Hematopoietic multipotent progenitor cell treated with erythropoietin and hydrocortisone succinate and interleukin-3 and kit ligand, for 17 days (in vitro differentiated cells): ENCODE results near the gene ZFX.
"Not testable (repeated sequence)": the region's sequence is repeated elsewhere in the genome, so short reads cannot be mapped to it uniquely, and the experiment has no call there.

ENCODE experiments used
- DNase-seq: peaks from one replicate; pipeline ENCODE4 v3.0.0-alpha.2; 2015; ENCODE audit warnings: low spot score

The ZFX gene

DNA sequence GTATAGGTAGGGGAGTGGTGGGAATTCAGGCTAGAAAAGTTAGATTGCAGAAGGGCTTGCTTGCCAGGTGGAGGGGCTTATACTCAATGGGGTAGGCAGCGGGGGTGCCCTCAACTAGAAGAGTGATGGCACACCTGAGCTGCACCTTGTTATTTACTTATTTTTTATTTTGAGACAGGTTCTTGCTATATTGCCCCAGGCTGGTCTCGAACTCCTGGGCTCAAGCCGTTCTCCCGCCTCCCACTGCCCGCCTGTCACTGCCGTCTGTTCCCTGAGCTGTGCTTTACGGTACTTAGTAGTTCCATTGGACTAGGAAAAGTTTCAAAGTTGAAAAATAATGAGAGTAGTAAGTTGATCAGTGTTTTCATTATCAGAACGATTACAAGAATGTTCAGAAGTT lies 2.0 kb downstream of the ZFX start:
- DNase-seq = no peak

DNA sequence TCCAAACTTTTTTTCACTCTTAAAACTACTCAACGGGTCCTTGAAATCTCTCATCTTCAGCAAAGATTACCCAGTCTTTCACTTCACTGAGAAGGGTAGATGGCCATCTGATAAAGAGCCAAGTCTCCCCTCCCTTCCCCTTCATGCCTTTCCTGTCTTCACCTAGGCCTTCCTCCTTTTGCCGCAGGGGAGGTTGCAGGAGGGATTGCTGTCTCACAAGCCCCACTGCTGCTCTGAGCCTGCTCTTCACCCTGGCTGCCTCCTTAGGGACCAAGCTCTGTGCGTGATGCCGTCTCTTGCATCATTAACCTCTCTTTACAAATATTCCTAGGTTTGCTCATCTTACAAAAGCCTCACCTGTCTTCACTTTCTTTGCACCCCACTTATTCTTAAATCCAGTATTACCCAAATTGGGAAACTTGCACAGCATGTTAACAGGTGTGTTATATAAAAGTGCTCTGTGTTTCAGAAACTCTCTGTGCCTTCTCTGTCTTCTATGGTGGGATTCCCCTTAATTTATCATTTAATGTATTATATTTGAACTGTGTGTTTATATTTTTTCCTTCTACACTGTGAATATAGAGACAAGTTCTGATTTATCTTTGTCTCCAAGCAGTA lies 3.8 kb downstream of the ZFX start:
- peak; percentile 21 for DNase-seq

DNA sequence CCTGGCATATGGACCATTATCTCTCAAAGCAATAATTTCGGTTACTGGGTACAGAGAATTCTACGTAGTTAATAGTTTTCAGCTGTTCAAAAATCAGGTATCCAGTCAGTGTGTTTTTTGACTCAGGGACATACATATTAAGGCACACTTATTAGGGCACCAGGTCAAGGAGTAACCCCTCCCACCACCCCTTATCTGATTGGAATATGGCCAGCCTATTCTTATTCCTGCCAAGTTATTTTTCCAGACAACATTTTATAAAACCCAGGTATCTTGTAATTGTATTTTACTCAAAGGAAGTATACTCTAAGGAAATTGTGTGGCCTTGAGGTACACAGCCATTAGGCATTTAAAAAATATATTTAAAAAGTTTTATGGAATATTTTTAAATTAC lies 4.3 kb downstream of the ZFX start:
- peak; percentile 31 for DNase-seq

DNA sequence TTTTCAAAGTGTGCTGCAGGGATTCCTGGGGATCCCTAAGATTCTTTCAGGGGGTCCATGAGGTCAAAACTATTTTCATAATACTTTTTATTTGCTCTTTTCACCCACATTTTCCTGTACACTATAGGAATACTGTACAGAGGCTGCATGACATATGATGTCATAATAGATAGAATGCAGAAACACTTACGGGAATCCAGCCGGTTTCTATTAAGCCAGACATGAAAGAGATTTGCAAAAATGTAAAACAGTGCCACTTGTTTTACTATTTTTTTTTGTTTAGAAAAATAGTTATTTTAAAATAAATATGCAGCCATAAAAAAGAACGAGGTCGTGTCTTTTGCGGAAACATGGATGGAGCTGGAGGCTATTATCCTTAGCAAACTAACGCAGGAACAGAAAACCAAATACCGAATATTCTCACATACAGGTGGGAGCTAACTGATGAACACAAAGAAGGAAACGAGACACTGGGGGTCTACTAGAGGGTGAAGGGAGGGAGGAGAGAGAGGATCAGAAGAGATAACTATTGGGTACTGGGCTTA lies 5.0 kb downstream of the ZFX start:
- DNase-seq = no peak

DNA sequence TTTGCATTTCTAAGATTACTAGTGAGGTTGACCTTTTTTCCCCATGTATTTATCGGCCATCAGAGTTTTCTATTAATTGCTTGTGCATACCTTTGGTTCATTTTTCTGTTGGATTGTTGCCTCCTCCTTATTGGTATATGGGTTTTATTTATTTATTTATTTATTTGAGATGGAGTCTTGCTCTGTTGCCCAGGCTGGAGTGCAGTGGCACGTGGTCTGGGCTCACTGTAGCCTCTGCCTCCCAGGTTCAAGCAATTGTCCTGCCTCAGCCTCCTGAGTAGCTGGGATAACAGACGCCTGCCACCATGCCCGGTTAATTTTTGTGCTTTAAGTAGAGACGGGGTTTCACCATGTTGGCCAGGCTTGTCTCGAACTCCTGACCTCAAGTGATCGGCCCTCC lies 6.2 kb downstream of the ZFX start:
- DNase-seq = not testable (repeated sequence)

DNA sequence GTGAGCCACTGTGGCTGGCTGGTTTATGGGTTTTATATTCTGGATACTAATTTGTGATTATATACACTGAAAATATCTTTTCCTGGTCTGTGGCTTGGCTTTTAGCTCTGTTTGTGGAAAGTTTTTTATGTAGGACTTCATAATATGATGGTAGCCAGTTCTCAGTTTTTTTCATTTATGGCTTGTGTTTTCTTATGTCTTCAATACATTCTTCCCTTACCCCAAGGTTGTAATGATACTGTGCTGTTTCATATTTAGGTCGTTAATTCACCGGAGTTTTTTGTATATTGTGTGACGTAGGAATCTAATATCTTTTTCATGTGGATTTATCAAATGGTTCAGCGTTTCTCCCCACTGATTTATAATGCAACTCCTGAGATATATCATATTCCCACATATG lies 6.6 kb downstream of the ZFX start:
- no peak for DNase-seq

DNA sequence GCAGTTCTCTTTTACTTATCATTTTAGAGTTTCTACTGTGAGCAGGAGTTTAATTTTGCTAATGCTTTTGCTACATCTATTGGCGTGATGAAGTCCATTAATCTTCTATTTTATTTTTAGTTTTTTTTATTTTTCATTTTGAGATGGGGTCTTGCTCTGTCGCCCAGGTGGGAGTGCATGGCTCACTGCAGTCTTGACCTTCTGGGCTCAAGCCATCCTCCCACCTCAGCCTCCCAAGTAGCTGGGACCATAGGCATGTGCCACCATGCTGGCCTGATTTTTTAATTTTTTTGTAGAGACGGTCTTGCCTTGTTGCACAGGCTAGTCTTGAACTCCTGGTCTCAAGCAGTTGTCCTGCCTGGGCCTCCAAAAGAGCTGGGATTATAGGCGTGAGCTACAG lies 9.4 kb downstream of the ZFX start:
- no peak for DNase-seq

DNA sequence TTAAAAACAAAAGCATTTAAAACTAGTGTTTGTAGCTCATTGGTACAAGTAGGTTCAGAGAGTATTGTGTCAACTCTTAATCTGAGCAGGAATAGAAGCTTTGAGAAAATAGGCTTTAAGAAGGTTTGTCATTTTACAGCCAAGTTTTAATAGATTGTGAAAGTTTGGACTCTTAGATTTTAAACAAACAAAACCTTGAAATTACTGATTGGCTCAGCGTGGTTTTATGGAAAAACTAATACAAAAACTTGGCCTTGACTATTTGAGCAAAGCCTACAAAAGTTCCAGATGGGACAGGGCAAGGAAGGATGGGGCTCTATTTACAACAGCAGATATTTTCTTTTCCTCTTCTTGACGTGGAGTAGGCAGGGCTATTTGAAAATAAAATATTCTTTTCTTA lies 16.5 kb downstream of the ZFX start:
- no peak for DNase-seq

DNA sequence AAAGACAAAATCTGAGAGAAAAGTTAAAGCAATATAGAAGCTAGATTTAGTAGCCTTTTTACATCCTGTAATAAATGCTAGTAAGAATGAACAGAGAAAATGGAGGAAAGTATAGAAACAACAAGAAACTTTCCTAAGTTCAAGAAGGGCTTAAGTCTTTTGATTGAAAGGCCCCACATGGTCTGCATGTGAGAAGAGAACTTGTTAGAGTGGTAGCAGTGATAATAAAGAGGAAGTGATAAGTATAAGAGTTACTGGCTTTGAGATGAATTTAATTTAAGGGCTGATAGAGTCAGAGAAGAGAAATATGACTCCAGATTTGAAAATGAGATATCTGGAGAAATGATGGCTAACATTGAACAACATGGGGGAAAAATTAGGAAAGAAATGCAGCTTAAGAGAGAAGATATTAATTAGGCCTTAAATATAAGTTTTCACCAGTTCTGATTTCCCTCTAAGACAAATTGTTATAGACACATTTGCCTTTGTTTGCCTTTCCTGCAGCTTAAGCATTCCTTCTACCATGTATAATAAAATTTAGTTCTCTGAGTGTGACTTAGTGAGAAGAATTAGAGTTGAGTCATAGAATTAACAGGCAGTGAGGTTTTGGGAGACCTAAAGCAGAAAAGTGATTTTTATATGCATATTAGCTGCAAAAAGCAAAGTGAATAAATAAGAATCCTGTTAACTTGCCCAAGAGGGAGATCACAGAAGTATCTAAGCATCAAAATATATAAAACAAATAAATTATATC lies 18.4 kb downstream of the ZFX start:
- DNase-seq = no peak

DNA sequence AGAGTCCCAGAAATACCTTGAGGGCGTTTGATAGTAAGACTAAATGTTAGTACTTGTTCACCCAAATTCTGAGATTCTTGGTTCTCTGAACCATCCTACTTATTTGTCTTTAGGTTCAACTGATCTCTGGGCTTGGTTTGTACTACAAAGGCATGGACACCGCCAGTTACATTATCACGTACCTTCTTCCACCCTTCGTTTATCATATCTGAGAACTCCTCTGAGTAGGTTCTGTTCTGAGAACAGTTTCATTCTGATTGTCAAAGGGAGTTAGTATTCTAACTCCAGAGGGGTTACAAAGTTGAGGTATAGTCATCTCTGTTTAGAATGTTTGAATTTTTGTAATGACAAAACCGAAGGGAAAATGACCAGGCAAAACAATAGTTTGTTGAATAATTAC lies 19.3 kb downstream of the ZFX start:
- no peak for DNase-seq

DNA sequence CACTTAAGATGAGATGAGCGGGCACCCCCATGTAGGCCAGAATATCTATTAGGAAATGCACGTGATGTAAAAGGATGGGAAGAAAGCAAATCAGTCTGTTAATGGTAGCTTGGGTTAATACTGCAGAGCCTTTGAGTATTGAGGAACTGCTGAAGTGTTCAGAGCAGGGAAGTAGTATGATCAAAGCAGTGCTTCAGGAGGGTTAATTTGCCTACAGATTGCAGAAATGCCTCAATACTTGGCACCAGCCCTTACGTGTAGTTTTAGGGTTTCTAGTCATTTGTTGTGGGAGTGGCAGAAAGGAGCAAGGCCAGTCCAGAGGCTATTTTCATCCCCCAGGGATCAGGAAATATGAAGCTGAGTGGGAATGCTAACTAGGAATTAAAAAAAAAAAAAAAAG lies 19.7 kb downstream of the ZFX start:
- DNase-seq = no peak

DNA sequence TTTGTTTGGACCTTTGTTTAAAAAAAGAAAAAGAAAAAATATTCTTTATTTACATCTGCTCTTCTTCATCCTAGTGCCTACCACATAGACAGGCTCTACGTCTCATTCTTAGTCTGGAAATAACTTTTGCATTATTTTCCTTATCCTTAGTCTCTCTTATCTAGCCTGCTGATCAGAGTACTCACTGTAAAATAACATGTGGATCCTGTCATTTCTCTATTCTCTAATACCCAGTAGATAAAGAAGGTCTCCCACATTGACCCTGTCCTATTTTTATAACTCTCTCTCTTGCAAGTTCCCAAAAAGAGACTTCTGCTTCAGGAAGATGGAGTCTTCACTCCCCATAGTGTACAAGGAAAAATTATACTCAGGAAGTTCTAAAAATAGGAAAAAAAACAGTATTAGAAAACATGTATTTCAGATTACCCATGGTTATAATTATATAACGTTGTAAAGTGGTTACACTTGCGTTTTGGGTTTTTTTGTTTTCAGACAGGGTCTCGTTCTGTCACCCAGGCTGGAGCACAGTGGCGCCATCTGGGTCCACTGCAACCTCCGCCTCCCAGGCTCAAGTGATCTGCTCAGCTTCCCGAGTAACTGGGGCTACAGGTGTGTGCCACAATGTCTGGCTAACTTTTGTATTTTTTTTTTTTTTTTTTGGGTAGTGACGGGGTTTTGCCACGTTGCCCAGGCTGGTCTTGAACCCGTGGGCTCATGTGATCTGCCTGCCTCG lies 23.8 kb downstream of the ZFX start:
- no peak for DNase-seq

DNA sequence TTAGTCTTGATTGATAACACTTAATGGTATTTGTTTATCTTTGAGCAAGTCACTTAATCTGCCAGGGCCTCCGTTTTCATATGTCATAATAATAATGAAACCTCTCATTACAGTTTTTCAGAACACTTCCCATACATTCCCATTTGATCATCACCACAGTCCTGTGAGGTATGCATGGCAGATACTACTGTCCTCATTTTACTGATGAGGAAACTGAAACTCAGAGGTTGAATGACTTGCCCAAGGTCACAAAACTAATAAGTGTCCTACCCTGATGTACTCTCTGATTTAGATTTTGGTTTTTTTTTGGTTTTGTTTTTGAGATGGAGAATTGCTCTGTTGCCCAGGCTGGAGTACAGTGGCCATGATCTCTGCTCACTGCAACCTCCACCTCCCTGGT lies 25.7 kb downstream of the ZFX start:
- DNase-seq = no peak

DNA sequence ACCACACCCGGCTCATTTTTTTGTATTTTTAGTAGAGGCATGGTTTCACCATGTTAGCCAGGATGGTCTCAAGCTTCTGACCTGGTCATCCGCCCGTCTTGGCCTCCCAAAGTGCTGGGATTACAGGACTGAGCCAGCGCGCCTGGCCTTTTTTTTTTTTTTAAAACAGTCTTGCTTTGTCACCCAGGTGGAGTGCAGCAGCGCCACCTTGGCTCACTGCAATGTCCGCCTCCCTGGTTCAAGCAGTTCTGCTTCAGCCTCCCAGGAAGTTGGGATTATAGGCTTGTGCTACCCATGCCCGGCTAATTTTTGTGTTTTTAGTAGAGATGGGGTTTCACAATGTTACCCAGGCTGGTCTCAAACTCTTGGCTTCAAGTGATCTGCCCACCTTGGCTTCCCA lies 28.9 kb downstream of the ZFX start:
- DNase-seq = no peak

DNA sequence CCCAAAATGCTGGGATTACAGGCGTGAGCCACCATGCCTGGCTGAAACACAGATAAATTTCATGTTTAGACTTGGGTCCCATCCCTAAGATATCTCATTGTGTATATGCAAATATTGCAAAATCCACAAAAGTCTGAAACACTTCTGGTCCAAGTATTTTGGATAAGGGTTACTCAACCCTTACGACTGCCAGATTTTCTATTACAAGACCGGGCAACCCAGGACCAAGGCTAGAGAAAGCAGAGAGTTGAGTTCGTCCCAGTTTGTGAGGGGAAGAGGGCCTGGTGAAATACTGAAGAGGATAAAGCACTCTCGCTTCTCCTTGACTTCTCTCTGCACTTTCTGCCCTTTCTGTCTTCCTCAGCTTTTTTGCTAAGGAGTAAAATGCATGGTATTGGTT lies 34.5 kb downstream of the ZFX start:
- no peak for DNase-seq

DNA sequence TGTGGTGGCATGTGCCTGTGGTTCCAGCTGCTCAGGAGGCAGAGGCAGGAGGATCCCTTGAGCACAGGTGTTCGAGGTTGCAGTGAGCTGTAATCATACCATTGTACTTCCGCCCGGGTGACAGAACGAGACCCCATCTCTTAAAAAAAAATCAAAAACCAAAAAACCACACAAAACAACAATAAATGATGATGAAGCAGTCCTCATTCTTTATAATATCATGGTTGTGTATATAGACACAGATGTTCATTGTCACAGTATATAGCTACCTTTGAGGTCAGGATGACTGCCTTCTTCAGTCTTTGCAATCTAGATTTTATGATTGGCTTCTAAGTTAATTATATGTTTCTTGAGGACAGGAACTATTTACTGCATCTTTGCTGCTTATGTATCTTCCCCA lies 37.0 kb downstream of the ZFX start:
- DNase-seq = no peak

DNA sequence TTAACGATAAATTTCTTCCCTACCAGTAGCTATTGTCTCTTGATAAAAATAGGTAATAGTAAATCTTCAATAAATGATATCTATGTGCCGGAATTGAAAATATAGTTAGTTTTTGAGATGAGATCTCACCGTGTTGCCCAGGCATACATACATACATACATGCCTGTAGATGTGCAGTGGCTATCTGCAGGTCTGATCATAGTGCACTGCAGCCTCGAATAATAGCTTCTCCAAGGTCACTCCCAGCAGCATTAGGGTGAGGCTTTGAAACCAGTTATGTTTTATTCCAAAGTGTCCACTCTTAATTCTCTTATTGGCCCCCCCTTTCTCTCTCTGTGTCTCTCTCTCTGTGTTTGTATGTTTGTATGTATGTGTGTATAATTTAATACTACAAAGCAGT lies 37.5 kb downstream of the ZFX start:
- DNase-seq = no peak

DNA sequence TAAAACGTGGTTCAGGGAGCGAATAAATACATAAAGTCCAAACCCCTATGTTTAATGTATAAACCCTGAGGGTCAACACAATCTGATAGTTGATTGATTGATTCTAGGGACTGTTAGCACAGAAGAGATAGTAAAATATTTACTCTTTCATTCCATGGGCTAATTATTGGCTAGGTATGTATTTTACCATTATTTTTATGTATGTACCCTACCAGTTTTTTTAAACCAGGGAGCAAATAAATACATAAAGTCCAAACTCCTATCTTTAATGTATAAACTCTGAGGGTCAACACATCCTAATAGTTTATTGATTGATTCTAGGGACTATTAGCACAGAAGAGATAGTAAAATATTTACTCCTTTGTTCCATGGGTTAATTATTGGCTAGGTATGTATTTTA lies 40.0 kb downstream of the ZFX start:
- no peak for DNase-seq

DNA sequence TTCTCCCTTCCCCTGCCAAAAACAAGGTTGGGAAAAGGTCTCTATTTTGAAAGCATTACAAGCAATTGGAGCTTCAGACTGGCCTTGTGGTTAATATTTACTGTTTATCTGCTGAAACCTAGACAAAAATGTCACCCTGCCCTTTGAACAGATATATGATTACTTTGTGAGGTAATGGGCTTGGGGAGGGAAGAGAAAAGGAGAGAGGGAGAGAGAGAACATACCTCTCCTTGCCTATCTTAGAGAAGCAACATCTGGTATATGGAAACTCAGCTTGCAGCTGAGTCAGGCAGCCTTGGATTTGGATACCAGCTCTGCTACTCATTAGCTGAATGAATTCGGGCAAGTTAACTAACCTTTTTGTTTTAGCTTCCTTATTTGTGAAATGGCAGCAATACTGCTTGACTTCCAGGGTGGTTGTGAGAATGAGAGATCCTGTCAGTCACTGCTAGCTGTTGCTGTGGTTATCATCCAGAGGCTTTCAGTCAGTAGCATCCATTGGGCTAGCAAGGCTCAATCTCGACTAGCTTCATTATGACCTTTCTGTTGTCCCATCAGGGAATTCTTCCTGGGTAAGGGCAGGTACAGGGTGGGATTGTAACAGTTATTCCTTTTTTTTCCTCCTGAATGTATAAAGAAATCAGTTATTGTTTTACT lies 41.1 kb downstream of the ZFX start:
- no peak for DNase-seq

DNA sequence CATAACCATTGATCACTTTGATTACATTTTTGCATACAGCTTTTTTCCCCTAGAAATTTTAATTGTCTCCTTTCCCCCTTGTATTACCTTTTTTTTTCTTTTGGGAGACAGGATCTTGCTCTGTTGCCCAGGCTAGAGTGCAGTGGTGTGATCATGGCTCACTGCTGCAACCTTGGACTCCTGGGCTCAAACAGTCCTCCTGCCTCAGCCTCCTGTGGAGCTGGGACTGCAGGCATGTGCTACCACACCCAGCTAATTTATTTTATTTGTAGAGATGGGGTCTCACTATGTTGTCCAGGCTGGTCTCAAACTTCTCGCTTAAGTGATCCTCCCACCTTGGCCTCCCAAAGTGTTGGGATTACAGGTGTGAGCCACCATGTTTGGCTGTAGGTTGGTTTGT lies 47.0 kb downstream of the ZFX start:
- DNase-seq = no peak

DNA sequence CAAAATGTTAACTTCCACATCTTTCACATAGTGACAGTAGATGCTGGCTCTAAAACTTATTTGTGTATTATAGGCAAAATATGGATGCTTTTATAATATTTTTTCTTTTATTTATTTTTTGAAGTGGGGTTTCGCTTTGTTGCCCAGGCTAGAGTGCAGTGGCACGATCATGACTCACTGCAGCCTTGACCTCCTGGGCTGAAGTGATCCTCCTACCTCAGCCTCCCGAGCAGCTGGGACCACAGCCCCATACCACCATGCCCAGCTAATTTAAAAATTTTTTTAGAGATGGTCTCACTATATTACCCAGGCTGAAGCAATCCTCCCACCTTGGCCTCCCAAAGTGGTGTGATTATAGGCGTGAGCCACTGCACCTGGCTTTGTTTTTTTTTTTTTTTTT lies 48.6 kb downstream of the ZFX start:
- DNase-seq = no peak

DNA sequence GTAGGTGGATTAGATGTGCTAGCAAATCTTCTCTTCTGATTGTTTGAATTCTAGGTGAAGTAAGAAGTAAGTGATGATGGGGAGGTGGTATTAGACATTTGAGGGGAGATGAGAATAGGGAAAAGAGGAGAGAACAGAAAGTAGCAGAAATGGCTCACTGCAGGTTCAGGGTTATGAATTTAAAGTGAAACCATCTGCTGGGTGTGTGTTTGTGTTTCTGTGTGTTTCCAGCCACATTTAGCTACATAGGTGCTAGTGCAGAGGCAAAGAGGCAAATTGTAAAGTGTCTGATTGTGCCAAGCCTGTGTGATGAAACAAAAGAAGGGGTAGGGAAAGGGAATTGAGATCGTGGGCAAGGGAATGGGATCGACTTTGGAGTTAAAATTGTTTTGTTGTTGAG lies 50.6 kb downstream of the ZFX start:
- no peak for DNase-seq

DNA sequence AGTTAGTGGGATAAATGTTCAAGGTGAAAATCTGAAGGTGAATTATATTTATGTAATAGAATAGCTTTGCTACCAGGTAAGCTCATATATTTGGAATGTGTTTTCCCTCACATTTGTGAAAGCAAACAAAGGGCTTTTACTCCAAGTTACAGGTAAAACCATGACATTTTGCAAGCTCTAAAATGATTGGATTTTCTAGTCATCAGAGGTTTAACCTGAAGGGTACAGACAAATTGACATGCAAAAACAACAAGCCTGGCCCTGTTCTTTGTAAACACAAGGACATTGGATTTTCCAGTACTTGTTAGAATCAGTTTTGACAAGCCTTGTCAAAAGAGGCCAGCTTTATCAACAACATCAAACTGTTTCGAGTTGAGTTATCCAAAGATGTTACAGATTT lies 51.7 kb downstream of the ZFX start:
- DNase-seq = no peak
